Fibroblast of pulmonary artery (primary cell): ENCODE results near the gene ANTKMT.
"Not testable (repeated sequence)": the region's sequence is repeated elsewhere in the genome, so short reads cannot be mapped to it uniquely, and the experiment has no call there.

Experiments used
- DNase-seq: peaks from one replicate; pipeline ENCODE4 v3.0.0-alpha.2; 2010; ENCODE audit warnings: low read depth
- H3K4me3 ChIP-seq: replicated peaks from 2 replicates; pipeline ENCODE4 v1.5.1; 2011; ENCODE audit warnings: low read depth, mild to moderate bottlenecking, control low read depth, low read length, moderate library complexity
- CTCF ChIP-seq: IDR thresholded peaks from 2 replicates; pipeline ENCODE4 v1.5.1; 2011; ENCODE audit warnings: mild to moderate bottlenecking, control low read depth, low read length, inconsistent platforms; ENCODE audit errors: missing control alignments

Gene ANTKMT

GRCh38 chr16:712740-713250 is 8.2 kb upstream of the ANTKMT start:
- DNase-seq, result peak; percentile 95
- TF ChIP-seq CTCF, result peak; percentile 45
- not testable (repeated sequence) for H3K4me3 ChIP-seq

- DNase-seq, result no peak
- H3K4me3 ChIP-seq, result no peak overlapping the region
- no peak for TF ChIP-seq CTCF
Observed at GRCh38 chr16:714079-714478, 6.9 kb upstream of the ANTKMT start.

- H3K4me3 ChIP-seq, result peak within 1 kb of the TSS; percentile 54
- no peak for TF ChIP-seq CTCF
- peak; percentile 85 for DNase-seq
Observed at GRCh38 chr16:714558-715476, 6.1 kb upstream of the ANTKMT start, which contains the start of gene METRN. METRN (plus strand) TSS chr16:715118; CDS start chr16:715290, 172 bp downstream.

GRCh38 chr16:715477-716199 is 5.3 kb upstream of the ANTKMT start:
- no peak for DNase-seq
- no peak for TF ChIP-seq CTCF
- H3K4me3 ChIP-seq, result peak overlapping the region; percentile 54

GRCh38 chr16:716200-716568 is 4.8 kb upstream of the ANTKMT start:
- peak overlapping the region; percentile 54 for H3K4me3 ChIP-seq
- no peak for TF ChIP-seq CTCF
- peak; percentile 46 for DNase-seq

- DNase-seq, result no peak
- no peak overlapping the region for H3K4me3 ChIP-seq
- TF ChIP-seq CTCF, result no peak
Observed at GRCh38 chr16:716768-717325, 4.1 kb upstream of the ANTKMT start.
